GM12878 (cell line): ENCODE results near the gene C10orf105. TPM values are rescaled to one million over a fixed set of nuclear protein-coding genes. Genes with fewer than 3 reads are reported as not detected.

Experiments used
- ATF7 ChIP-seq: fragments of 450-650 bp; IDR thresholded peaks from 2 replicates; pipeline ENCODE4 v1.6.1; 2016; ENCODE audit warnings: low read depth, mild to moderate bottlenecking
- BCLAF1 ChIP-seq: fragments of 450-650 bp; IDR thresholded peaks from 2 replicates; pipeline ENCODE4 v1.6.1; 2017; ENCODE audit warnings: antibody characterized with exemption, mild to moderate bottlenecking, moderate library complexity
- CEBPZ ChIP-seq: fragments of 150-350 bp; IDR thresholded peaks from 2 replicates; pipeline ENCODE4 v1.6.1; 2016; ENCODE audit warnings: low read depth, low read length
- EED ChIP-seq: sonication (generic); IDR thresholded peaks from 2 replicates; pipeline ENCODE4 v1.6.1; 2016; ENCODE audit warnings: antibody characterized with exemption, low read depth
- EP300 ChIP-seq, 2 experiments: fragments of 150-350 bp in 1 of 2; IDR thresholded peaks; 2 replicates each; pipeline ENCODE4 v1.6.1; 2011 to 2012; ENCODE audit warnings: low read depth in 2 of 2, low read length in 2 of 2, borderline replicate concordance in 1 of 2, improper control_type of control experiment in 1 of 2, inconsistent platforms in 1 of 2; ENCODE audit not compliant: control insufficient read depth in 1 of 2
- ESRRA ChIP-seq: IDR thresholded peaks from 2 replicates; pipeline ENCODE4 v1.6.1; 2012; ENCODE audit warnings: mild to moderate bottlenecking, low read length, improper control_type of control experiment
- ETV6 ChIP-seq, 2 experiments: fragments of 450-650 bp in 1 of 2; IDR thresholded peaks in 1 of 2; conservative IDR thresholded peaks in 1 of 2; 2 replicates each; pipeline ENCODE4 v1.6.1; 2014; ENCODE audit warnings: antibody characterized with exemption in 1 of 2, borderline replicate concordance in 1 of 2, low read depth in 1 of 2, mild to moderate bottlenecking in 1 of 2, moderate library complexity in 1 of 2
- FOXK2 ChIP-seq: fragments of 450-650 bp; IDR thresholded peaks from 2 replicates; pipeline ENCODE4 v1.6.1; 2017; ENCODE audit warnings: mild to moderate bottlenecking, moderate library complexity
- IRF3 ChIP-seq: fragments of 450-650 bp; IDR thresholded peaks from 2 replicates; pipeline ENCODE4 v1.6.1; 2014; ENCODE audit warnings: mild to moderate bottlenecking
- JUNB ChIP-seq: IDR thresholded peaks from 2 replicates; pipeline ENCODE4 v1.6.1; 2016; ENCODE audit warnings: antibody characterized with exemption, mild to moderate bottlenecking
- KDM1A ChIP-seq: fragments of 200-600 bp; sonication (generic); IDR thresholded peaks from 2 replicates; pipeline ENCODE4 v1.6.1; 2016; ENCODE audit warnings: borderline replicate concordance
- MEF2B ChIP-seq: fragments of 450-650 bp; IDR thresholded peaks from 2 replicates; pipeline ENCODE4 v1.6.1; 2018; ENCODE audit warnings: mild to moderate bottlenecking, moderate library complexity; ENCODE audit not compliant: partially characterized antibody, poor library complexity, severe bottlenecking
- NFIC ChIP-seq: IDR thresholded peaks from 2 replicates; pipeline ENCODE4 v1.6.1; 2012; ENCODE audit warnings: low read depth, mild to moderate bottlenecking, inconsistent platforms, low read length, moderate library complexity
- NR2C2 ChIP-seq: IDR thresholded peaks from 2 replicates; pipeline ENCODE4 v1.6.1; 2011; ENCODE audit warnings: borderline replicate concordance, low read depth; ENCODE audit not compliant: control insufficient read depth, insufficient read length
- PBX3 ChIP-seq: IDR thresholded peaks from 2 replicates; pipeline ENCODE4 v1.6.1; 2011; ENCODE audit warnings: mild to moderate bottlenecking, low read depth, low read length, moderate library complexity; ENCODE audit not compliant: insufficient replicate concordance
- SMC3 ChIP-seq: IDR thresholded peaks from 2 replicates; pipeline ENCODE4 v1.6.1; 2011; ENCODE audit warnings: low read length, improper control_type of control experiment, borderline replicate concordance
- SPI1 ChIP-seq: IDR thresholded peaks from 2 replicates; pipeline ENCODE4 v1.6.1; 2011; ENCODE audit warnings: low read depth, mild to moderate bottlenecking, low read length, moderate library complexity, borderline replicate concordance; ENCODE audit not compliant: insufficient read depth
- STAT1 ChIP-seq: fragments of 450-650 bp; conservative IDR thresholded peaks from 2 replicates; pipeline ENCODE4 v1.6.1; 2014; ENCODE audit warnings: antibody characterized with exemption, mild to moderate bottlenecking
- TAF1 ChIP-seq: IDR thresholded peaks from 2 replicates; pipeline ENCODE4 v1.6.1; 2011; ENCODE audit warnings: mild to moderate bottlenecking, low read depth, low read length, borderline replicate concordance
- TBL1XR1 ChIP-seq: IDR thresholded peaks from 2 replicates; pipeline ENCODE4 v1.6.1; 2012; ENCODE audit warnings: low read depth, low read length, improper control_type of control experiment
- YBX1 ChIP-seq: fragments of 450-650 bp; IDR thresholded peaks from 2 replicates; pipeline ENCODE4 v1.6.1; 2016; ENCODE audit warnings: antibody characterized with exemption
- polyA plus RNA-seq, 11 experiments: library from polyadenylated mRNA; depleted of rRNA in 4 of 11; unstranded in 6 of 11; stranded (reverse) in 5 of 11; fragments of >200 nt; fragmentation: Nextera tagmentation in 4 of 11; fragmentation: Illumina TruSeq in 1 of 11; extraction: Ambion mirVana in 4 of 11; extraction: Trizol in 1 of 11; gene quantifications; 1 replicate in 1 of 11; 2 replicates in 10 of 11; pipeline versions ENCODE4 v1.2.1 to v1.2.3, GENCODE V29; 2011 to 2016; ENCODE audit warnings: inconsistent platforms in 2 of 11, missing spikeins in 2 of 11, low read depth in 1 of 11
- total RNA-seq, 4 experiments: library from RNA; depleted of rRNA in 3 of 4; stranded (reverse); fragments of >200 nt in 3 of 4; fragmentation: Illumina TruSeq in 1 of 4; extraction: Trizol in 1 of 4; gene quantifications; 2 replicates each; pipeline versions ENCODE4 v1.2.1 to v1.2.3, GENCODE V29; 2013 to 2021

The C10orf105 gene
- total and polyA plus RNA-seq, 10 of the 15 experiments (the other 5 are each of a cell fraction or from before 2014, with no cell fraction given) = 0.04 to 0.06 (median 0.05) TPM; not detected in 7

- TF ChIP-seq CEBPZ (no peak), FOXK2 (no peak), IRF3 (no peak), BCLAF1 (no peak), PBX3 (no peak), TBL1XR1 (no peak), JUNB (no peak), KDM1A (no peak), ETV6 (conservative IDR thresholded peaks at IDR 0.05 in 1 of 2, IDR thresholded peaks at IDR 0.05 in 1 of 2; ENCODE audit: borderline replicate concordance in 1 of 2, low read depth in 1 of 2) (no peak), MEF2B (peak; percentile 65), YBX1 (no peak), EED (no peak), NFIC (peak; percentile 77), TAF1 (no peak), ATF7 (peak; percentile 90), SPI1 (no peak), STAT1 (no peak), NR2C2 (no peak), SMC3 (no peak), EP300 (IDR thresholded peaks at IDR 0.05; ENCODE audit: borderline replicate concordance in 1 of 2, control insufficient read depth in 1 of 2, low read depth in 2 of 2, low read length in 2 of 2) (no peak), ESRRA (no peak)
Observed at GRCh38 chr10:71697938-71698709, 21.5 kb downstream of the C10orf105 start (continued).
